IPS DF 6.9 (cell line): ENCODE measurements around the gene TBC1D32.
"Not testable (repeated sequence)": the region's sequence is repeated elsewhere in the genome, so short reads cannot be mapped to it uniquely, and the experiment has no call there.

Source experiments
- DNase-seq: peaks from one replicate; pipeline ENCODE4 v3.0.0-alpha.2; 2013; ENCODE audit warnings: low read depth, low spot score
- H3K27ac ChIP-seq: one replicate; pipeline ENCODE4 v1.5.1; 2013; ENCODE audit warnings: low read length, control low read depth
- H3K27me3 ChIP-seq: 2 replicates; pipeline ENCODE4 v1.6.1; 2013; ENCODE audit warnings: mild to moderate bottlenecking, low read length; ENCODE audit not compliant: control insufficient read depth, insufficient read depth
- H3K36me3 ChIP-seq: 2 replicates; pipeline ENCODE4 v1.6.1; 2013; ENCODE audit warnings: low read length; ENCODE audit not compliant: control insufficient read depth, insufficient read depth
- H3K4me1 ChIP-seq: 2 replicates; pipeline ENCODE4 v1.6.1; 2013; ENCODE audit warnings: low read length; ENCODE audit not compliant: control insufficient read depth, insufficient read depth
- H3K4me3 ChIP-seq: 2 replicates; pipeline ENCODE4 v1.5.1; 2013; ENCODE audit warnings: mild to moderate bottlenecking, low read length
- H3K9me3 ChIP-seq: 2 replicates; pipeline ENCODE4 v1.6.1; 2013; ENCODE audit warnings: low read length, inconsistent platforms; ENCODE audit not compliant: control insufficient read depth, insufficient read depth
- WGBS: extraction: QIAGEN DNeasy Blood & Tissue Kit; methylation state at CpG from one replicate; pipeline ENCODE4 v1.1.7; 2013; ENCODE audit warnings: mixed read lengths, missing lambda C conversion rate; ENCODE audit not compliant: insufficient read length, insufficient coverage; 5-methylcytosine and 5-hydroxymethylcytosine counted together

TBC1D32 gene

GRCh38 chr6:121086876-121087275 lies 247.4 kb downstream of the TBC1D32 start:
- no CpG with 5 or more reads among the region's 3 CpGs for WGBS
- DNase-seq = no peak
- Histone ChIP-seq H3K27me3 (no peaks in the 10 kb centered on the region), H3K36me3 (no peaks in the 10 kb centered on the region), H3K4me3 (no peak overlapping the region), H3K27ac (no peak overlapping the region), H3K4me1 (no peaks in the 10 kb centered on the region), H3K9me3 (no peaks in the 10 kb centered on the region)

- Histone ChIP-seq H3K4me3 (no peak overlapping the region), H3K36me3 (no peaks in the 10 kb centered on the region), H3K27ac (no peak overlapping the region), H3K4me1 (no peaks in the 10 kb centered on the region), H3K9me3 (no peaks in the 10 kb centered on the region), H3K27me3 (no peaks in the 10 kb centered on the region)
- no CpG with 5 or more reads among the region's 3 CpGs for WGBS
- no peak for DNase-seq
Observed at GRCh38 chr6:121076119-121076518, 258.2 kb downstream of the TBC1D32 start.

GRCh38 chr6:121068749-121069148 lies 265.5 kb downstream of the TBC1D32 start:
- not testable (repeated sequence) for H3K27ac ChIP-seq, H3K4me1 ChIP-seq, DNase-seq, H3K9me3 ChIP-seq, H3K4me3 ChIP-seq, H3K36me3 ChIP-seq, H3K27me3 ChIP-seq
- WGBS = no CpG with 5 or more reads among the region's 1 CpG

GRCh38 chr6:121067381-121067780 lies 266.9 kb downstream of the TBC1D32 start:
- Histone ChIP-seq H3K9me3 (peaks cover 1% of the 10 kb centered on the region), H3K36me3 (no peaks in the 10 kb centered on the region)

GRCh38 chr6:121064345-121064744 lies 269.9 kb downstream of the TBC1D32 start:
- no CpG with 5 or more reads among the region's 3 CpGs for WGBS
- Histone ChIP-seq H3K36me3 (no peaks in the 10 kb centered on the region), H3K4me1 (no peaks in the 10 kb centered on the region), H3K9me3 (peaks cover 1% of the 10 kb centered on the region), H3K27me3 (no peaks in the 10 kb centered on the region), H3K27ac (no peak overlapping the region), H3K4me3 (no peak overlapping the region)
- DNase-seq = no peak

More at GRCh38 chr6:121067381-121067780, 266.9 kb downstream of the TBC1D32 start:
- H3K4me3 ChIP-seq = no peak overlapping the region
- DNase-seq = no peak
- no peaks in the 10 kb centered on the region for H3K27me3 ChIP-seq
- no peaks in the 10 kb centered on the region for H3K4me1 ChIP-seq
- no peak overlapping the region for H3K27ac ChIP-seq

- Histone ChIP-seq H3K9me3 (no peaks in the 10 kb centered on the region), H3K27ac (no peak overlapping the region), H3K36me3 (no peaks in the 10 kb centered on the region), H3K4me1 (no peaks in the 10 kb centered on the region), H3K27me3 (no peaks in the 10 kb centered on the region), H3K4me3 (no peak overlapping the region)
- WGBS = no CpG with 5 or more reads among the region's 4 CpGs
- DNase-seq = peak; percentile 37
Observed at GRCh38 chr6:121055572-121056163, 278.6 kb downstream of the TBC1D32 start.

- H3K9me3 ChIP-seq, H3K27me3 ChIP-seq, H3K4me1 ChIP-seq, H3K27ac ChIP-seq, H3K36me3 ChIP-seq, H3K4me3 ChIP-seq: not testable (repeated sequence)
- WGBS = no CpG with 5 or more reads among the region's 4 CpGs
- DNase-seq = peak; percentile 7
Observed at GRCh38 chr6:121048593-121048992, 285.7 kb downstream of the TBC1D32 start.

GRCh38 chr6:121044905-121045304 lies 289.4 kb downstream of the TBC1D32 start:
- WGBS = no CpG with 5 or more reads among the region's 2 CpGs
- not testable (repeated sequence) for DNase-seq

GRCh38 chr6:121043706-121044105 lies 290.6 kb downstream of the TBC1D32 start:
- not testable (repeated sequence) for H3K4me1 ChIP-seq, H3K27ac ChIP-seq, H3K9me3 ChIP-seq, H3K4me3 ChIP-seq, DNase-seq, H3K36me3 ChIP-seq, H3K27me3 ChIP-seq
- no CpG with 5 or more reads among the region's 8 CpGs for WGBS

More at GRCh38 chr6:121044905-121045304, 289.4 kb downstream of the TBC1D32 start:
- H3K27me3 ChIP-seq, H3K4me3 ChIP-seq, H3K36me3 ChIP-seq, H3K9me3 ChIP-seq, H3K27ac ChIP-seq, H3K4me1 ChIP-seq: not testable (repeated sequence)

GRCh38 chr6:121043211-121043610 lies 291.1 kb downstream of the TBC1D32 start:
- not testable (repeated sequence) for H3K4me3 ChIP-seq, H3K27ac ChIP-seq, H3K9me3 ChIP-seq, H3K27me3 ChIP-seq, DNase-seq, H3K36me3 ChIP-seq, H3K4me1 ChIP-seq
- WGBS = no CpG with 5 or more reads among the region's 6 CpGs

GRCh38 chr6:121042766-121043165 lies 291.5 kb downstream of the TBC1D32 start:
- Histone ChIP-seq H3K4me3 (no peak overlapping the region), H3K4me1 (no peaks in the 10 kb centered on the region; the same call in 1 of the 2 replicates), H3K9me3 (no peaks in the 10 kb centered on the region), H3K36me3 (no peaks in the 10 kb centered on the region), H3K27me3 (no peaks in the 10 kb centered on the region), H3K27ac (no peak overlapping the region)
- DNase-seq = no peak
- WGBS = no CpG with 5 or more reads among the region's 13 CpGs
